ENCODE data around the gene FAM163B. TPM values are rescaled to one million over a fixed set of nuclear protein-coding genes. Genes with fewer than 3 reads are reported as not detected.

Gene FAM163B
- total and polyA plus RNA-seq, 2 donors (not counting 1 experiment from before 2014, with no cell fraction given) = not detected

- no peak for DNase-seq (ENCODE audit: low read depth in 2 of 2)
- Histone ChIP-seq H3K4me1 (ENCODE audit: control insufficient read depth, extremely low read depth, insufficient read depth, low read length) (no peaks in the 10 kb centered on the region), H3K9me3 (ENCODE audit: control insufficient read depth, insufficient read depth, low read depth, low read length) (no peaks in the 10 kb centered on the region), H3K4me3 (replicated peaks in 1 of 4; ENCODE audit: control extremely low read depth in 1 of 4, insufficient read depth in 1 of 4, low read depth in 3 of 4, low read length in 4 of 4) (no peak overlapping the region), H2AFZ (ENCODE audit: low read length) (no peak overlapping the region), H4K20me1 (ENCODE audit: control insufficient read depth, extremely low read depth, insufficient read depth, low read length) (no peaks in the 10 kb centered on the region), H3K79me2 (ENCODE audit: control insufficient read depth, insufficient read depth, low read length) (no peaks in the 10 kb centered on the region), H3K9ac (ENCODE audit: insufficient read depth, low read length) (no peak overlapping the region), H3K27ac (ENCODE audit: insufficient read depth, low read length) (no peak overlapping the region), H3K27me3 (ENCODE audit: control insufficient read depth, insufficient read depth, low read length) (no peaks in the 10 kb centered on the region), H3K36me3 (ENCODE audit: control insufficient read depth, insufficient read depth, low read length) (no peaks in the 10 kb centered on the region), H3K4me2 (ENCODE audit: extremely low read depth, insufficient read depth, low read length) (no peak overlapping the region)
- TF ChIP-seq EZH2 (IDR thresholded peaks at IDR 0.05; ENCODE audit: low read length, missing control alignments) = no peak
- TF ChIP-seq, protein P1, sequence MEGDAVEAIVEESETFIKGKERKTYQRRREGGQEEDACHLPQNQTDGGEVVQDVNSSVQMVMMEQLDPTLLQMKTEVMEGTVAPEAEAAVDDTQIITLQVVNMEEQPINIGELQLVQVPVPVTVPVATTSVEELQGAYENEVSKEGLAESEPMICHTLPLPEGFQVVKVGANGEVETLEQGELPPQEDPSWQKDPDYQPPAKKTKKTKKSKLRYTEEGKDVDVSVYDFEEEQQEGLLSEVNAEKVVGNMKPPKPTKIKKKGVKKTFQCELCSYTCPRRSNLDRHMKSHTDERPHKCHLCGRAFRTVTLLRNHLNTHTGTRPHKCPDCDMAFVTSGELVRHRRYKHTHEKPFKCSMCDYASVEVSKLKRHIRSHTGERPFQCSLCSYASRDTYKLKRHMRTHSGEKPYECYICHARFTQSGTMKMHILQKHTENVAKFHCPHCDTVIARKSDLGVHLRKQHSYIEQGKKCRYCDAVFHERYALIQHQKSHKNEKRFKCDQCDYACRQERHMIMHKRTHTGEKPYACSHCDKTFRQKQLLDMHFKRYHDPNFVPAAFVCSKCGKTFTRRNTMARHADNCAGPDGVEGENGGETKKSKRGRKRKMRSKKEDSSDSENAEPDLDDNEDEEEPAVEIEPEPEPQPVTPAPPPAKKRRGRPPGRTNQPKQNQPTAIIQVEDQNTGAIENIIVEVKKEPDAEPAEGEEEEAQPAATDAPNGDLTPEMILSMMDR (conservative IDR thresholded peaks at IDR 0.05 in 1 of 2, IDR thresholded peaks at IDR 0.05 in 1 of 2; ENCODE audit: low read depth in 1 of 2, low read length in 2 of 2) = no peak
These were observed 13.4 kb upstream of the FAM163B start for GRCh38 chr9:133622555-133622954.

GRCh38 chr9:133621725-133622267 is 12.6 kb upstream of the FAM163B start:
- no peak for DNase-seq (ENCODE audit: low read depth in 2 of 2)
- no peak for TF ChIP-seq EZH2 (IDR thresholded peaks at IDR 0.05; ENCODE audit: low read length, missing control alignments)
- TF ChIP-seq, protein P1 (conservative IDR thresholded peaks at IDR 0.05 in 1 of 2, IDR thresholded peaks at IDR 0.05 in 1 of 2; ENCODE audit: low read depth in 1 of 2, low read length in 2 of 2) = no peak
- Histone ChIP-seq H2AFZ (ENCODE audit: low read length) (no peak overlapping the region), H3K36me3 (ENCODE audit: control insufficient read depth, insufficient read depth, low read length) (no peaks in the 10 kb centered on the region), H3K4me3 (replicated peaks in 1 of 4; ENCODE audit: control extremely low read depth in 1 of 4, insufficient read depth in 1 of 4, low read depth in 3 of 4, low read length in 4 of 4) (no peak overlapping the region), H3K9me3 (ENCODE audit: control insufficient read depth, insufficient read depth, low read depth, low read length) (no peaks in the 10 kb centered on the region), H3K79me2 (ENCODE audit: control insufficient read depth, insufficient read depth, low read length) (no peaks in the 10 kb centered on the region), H3K4me1 (ENCODE audit: control insufficient read depth, extremely low read depth, insufficient read depth, low read length) (no peaks in the 10 kb centered on the region), H4K20me1 (ENCODE audit: control insufficient read depth, extremely low read depth, insufficient read depth, low read length) (no peaks in the 10 kb centered on the region), H3K27ac (ENCODE audit: insufficient read depth, low read length) (no peak overlapping the region), H3K9ac (ENCODE audit: insufficient read depth, low read length) (no peak overlapping the region), H3K4me2 (ENCODE audit: extremely low read depth, insufficient read depth, low read length) (no peak overlapping the region), H3K27me3 (ENCODE audit: control insufficient read depth, insufficient read depth, low read length) (no peaks in the 10 kb centered on the region)

GRCh38 chr9:133619791-133620190 is 10.6 kb upstream of the FAM163B start:
- Histone ChIP-seq H2AFZ (ENCODE audit: low read length) (no peak overlapping the region), H3K4me2 (ENCODE audit: extremely low read depth, insufficient read depth, low read length) (no peak overlapping the region), H3K36me3 (ENCODE audit: control insufficient read depth, insufficient read depth, low read length) (no peaks in the 10 kb centered on the region), H3K4me3 (replicated peaks in 1 of 4; ENCODE audit: control extremely low read depth in 1 of 4, insufficient read depth in 1 of 4, low read depth in 3 of 4, low read length in 4 of 4) (no peak overlapping the region), H3K4me1 (ENCODE audit: control insufficient read depth, extremely low read depth, insufficient read depth, low read length) (no peaks in the 10 kb centered on the region), H3K79me2 (ENCODE audit: control insufficient read depth, insufficient read depth, low read length) (no peaks in the 10 kb centered on the region), H3K9ac (ENCODE audit: insufficient read depth, low read length) (no peak overlapping the region), H4K20me1 (ENCODE audit: control insufficient read depth, extremely low read depth, insufficient read depth, low read length) (no peaks in the 10 kb centered on the region), H3K9me3 (ENCODE audit: control insufficient read depth, insufficient read depth, low read depth, low read length) (no peaks in the 10 kb centered on the region), H3K27ac (ENCODE audit: insufficient read depth, low read length) (no peak overlapping the region), H3K27me3 (ENCODE audit: control insufficient read depth, insufficient read depth, low read length) (peaks cover 2% of the 10 kb centered on the region)
- TF ChIP-seq, protein P1 (conservative IDR thresholded peaks at IDR 0.05 in 1 of 2, IDR thresholded peaks at IDR 0.05 in 1 of 2; ENCODE audit: low read depth in 1 of 2, low read length in 2 of 2) = no peak
- no peak for TF ChIP-seq EZH2 (IDR thresholded peaks at IDR 0.05; ENCODE audit: low read length, missing control alignments)
- DNase-seq (ENCODE audit: low read depth in 2 of 2) = no peak
